Measurements from ENCODE around the gene SGMS1. TPM values are rescaled to one million over a fixed set of nuclear protein-coding genes. Genes with fewer than 3 reads are reported as not detected.

The SGMS1 gene
- total and polyA plus RNA-seq, 2 donors (not counting 3 experiments of a cell fraction or from before 2014, with no cell fraction given): 9.7 to 23.7 TPM

- Histone ChIP-seq H3K4me1 (ENCODE audit: control insufficient read depth, extremely low read depth, insufficient read depth, low read length) (no peaks in the 10 kb centered on the region), H3K4me2 (ENCODE audit: insufficient read depth, low read length) (no peak overlapping the region), H4K20me1 (replicated peaks; ENCODE audit: control insufficient read depth, extremely low read depth, insufficient read depth, low read length) (no peaks in the 10 kb centered on the region), H3K27ac (ENCODE audit: insufficient read depth, low read depth, low read length) (no peak overlapping the region), H3K79me2 (ENCODE audit: control insufficient read depth, insufficient read depth, low read length) (no peaks in the 10 kb centered on the region), H3K9ac (replicated peaks; ENCODE audit: extremely low read depth, insufficient read depth, low read length) (no peak overlapping the region), H3K9me1 (replicated peaks; ENCODE audit: control insufficient read depth, extremely low read depth, insufficient read depth, low read length) (no peaks in the 10 kb centered on the region), H3K4me3 (replicated peaks in 1 of 3; ENCODE audit: insufficient read depth in 1 of 3, low read depth in 1 of 3, low read length in 3 of 3) (no peak overlapping the region), H3K27me3 (ENCODE audit: control insufficient read depth in 2 of 2, insufficient read depth in 2 of 2, low read length in 2 of 2) (no peaks in the 10 kb centered on the region), H2AFZ (ENCODE audit: low read depth, low read length) (no peak overlapping the region), H3K9me3 (replicated peaks; ENCODE audit: control insufficient read depth, insufficient read depth, low read length) (no peaks in the 10 kb centered on the region), H3K36me3 (ENCODE audit: control insufficient read depth in 2 of 2, extremely low read depth in 1 of 2, insufficient read depth in 2 of 2, low read length in 2 of 2) (no peaks in the 10 kb centered on the region)
- FAIRE-seq (no peak), DNase-seq (ENCODE audit: low read depth, low spot score) (no peak)
- dilution Hi-C loops (cut with MboI; ENCODE audit: extremely low pct_ligation_motif_present, low sequenced_read_pairs): no loop called here
- no TSS peak for BruUV-seq (replicated peaks)
- no peak for TF ChIP-seq MAX (IDR thresholded peaks at IDR 0.05; ENCODE audit: insufficient read depth, insufficient read length)
- ChIA-PET POLR2A (no interaction called here), CTCF (no interaction called here)
- intact Hi-C loops (cut with micrococcal nuclease): no loop called here
These were observed 154.0 kb downstream of the SGMS1 start for GRCh38 chr10:50469778-50470193.

- Histone ChIP-seq H3K4me3 (replicated peaks in 1 of 3; ENCODE audit: insufficient read depth in 1 of 3, low read depth in 1 of 3, low read length in 3 of 3) (no peak overlapping the region), H3K79me2 (ENCODE audit: control insufficient read depth, insufficient read depth, low read length) (no peaks in the 10 kb centered on the region), H3K9me3 (replicated peaks; ENCODE audit: control insufficient read depth, insufficient read depth, low read length) (no peaks in the 10 kb centered on the region), H3K4me1 (ENCODE audit: control insufficient read depth, extremely low read depth, insufficient read depth, low read length) (no peaks in the 10 kb centered on the region), H3K27ac (ENCODE audit: insufficient read depth, low read depth, low read length) (no peak overlapping the region), H3K4me2 (ENCODE audit: insufficient read depth, low read length) (no peak overlapping the region), H3K36me3 (ENCODE audit: control insufficient read depth in 2 of 2, extremely low read depth in 1 of 2, insufficient read depth in 2 of 2, low read length in 2 of 2) (no peaks in the 10 kb centered on the region), H4K20me1 (replicated peaks; ENCODE audit: control insufficient read depth, extremely low read depth, insufficient read depth, low read length) (no peaks in the 10 kb centered on the region), H3K9ac (replicated peaks; ENCODE audit: extremely low read depth, insufficient read depth, low read length) (no peak overlapping the region), H3K27me3 (ENCODE audit: control insufficient read depth in 2 of 2, insufficient read depth in 2 of 2, low read length in 2 of 2) (no peaks in the 10 kb centered on the region), H3K9me1 (replicated peaks; ENCODE audit: control insufficient read depth, extremely low read depth, insufficient read depth, low read length) (no peaks in the 10 kb centered on the region), H2AFZ (ENCODE audit: low read depth, low read length) (no peak overlapping the region)
- dilution Hi-C loops (cut with MboI; ENCODE audit: extremely low pct_ligation_motif_present, low sequenced_read_pairs) (no loop called here), intact Hi-C loops (cut with micrococcal nuclease) (no loop called here)
- ChIA-PET POLR2A (no interaction called here), CTCF (no interaction called here)
- DNase-seq (ENCODE audit: low read depth, low spot score): no peak
- no TSS peak for BruUV-seq (replicated peaks)
- no peak for FAIRE-seq
- TF ChIP-seq MYC (IDR thresholded peaks at IDR 0.05; ENCODE audit: low read depth, low read length) (no peak), POLR2A (IDR thresholded peaks at IDR 0.05; ENCODE audit: low read depth, low read length) (no peak), FOS (IDR thresholded peaks at IDR 0.05; ENCODE audit: borderline replicate concordance, insufficient read depth, low read length) (no peak), MAX (IDR thresholded peaks at IDR 0.05; ENCODE audit: insufficient read depth, insufficient read length) (no peak), POLR2AphosphoS5 (IDR thresholded peaks at IDR 0.05; ENCODE audit: insufficient read depth, low read depth, low read length) (no peak), CTCF (IDR thresholded peaks at IDR 0.05; ENCODE audit: extremely low read depth in 1 of 2, insufficient read depth in 1 of 2, low read depth in 1 of 2, low read length in 2 of 2) (no peak), JUN (IDR thresholded peaks at IDR 0.05; ENCODE audit: borderline replicate concordance, insufficient read depth, insufficient read length, low read depth) (no peak), GATA2 (IDR thresholded peaks at IDR 0.05; ENCODE audit: insufficient read depth, insufficient read length, low read depth, low read length) (no peak), EZH2 (IDR thresholded peaks at IDR 0.05; ENCODE audit: borderline replicate concordance, low read depth, low read length, severe bottlenecking) (no peak)
These were observed 154.5 kb downstream of the SGMS1 start for GRCh38 chr10:50469288-50469687.

Measured in endothelial cell of umbilical vein (primary cell).